ENCODE data around the gene RIMBP2.

The RIMBP2 gene

DNA sequence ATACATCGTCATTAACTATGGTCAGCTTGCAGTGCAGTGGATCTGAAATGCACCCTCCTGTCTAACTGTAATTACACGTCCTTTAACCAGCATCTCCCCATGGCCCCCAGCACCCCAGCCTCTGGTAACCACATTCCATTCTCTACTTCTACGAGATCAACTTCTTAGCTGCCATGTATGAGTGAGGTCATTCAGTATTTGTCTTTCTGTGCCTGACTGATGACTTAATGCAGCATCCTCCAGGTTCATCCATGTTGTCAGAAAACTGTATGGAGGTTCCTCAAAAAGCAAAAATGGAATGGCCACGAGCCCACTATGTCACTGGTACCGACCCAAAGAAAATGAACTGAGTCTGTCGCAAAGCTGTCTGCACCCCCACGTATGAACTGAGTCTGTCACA is 107.3 kb downstream of the RIMBP2 start:
- H3K27ac ChIP-seq: no peak overlapping the region
- TF ChIP-seq, protein P1, sequence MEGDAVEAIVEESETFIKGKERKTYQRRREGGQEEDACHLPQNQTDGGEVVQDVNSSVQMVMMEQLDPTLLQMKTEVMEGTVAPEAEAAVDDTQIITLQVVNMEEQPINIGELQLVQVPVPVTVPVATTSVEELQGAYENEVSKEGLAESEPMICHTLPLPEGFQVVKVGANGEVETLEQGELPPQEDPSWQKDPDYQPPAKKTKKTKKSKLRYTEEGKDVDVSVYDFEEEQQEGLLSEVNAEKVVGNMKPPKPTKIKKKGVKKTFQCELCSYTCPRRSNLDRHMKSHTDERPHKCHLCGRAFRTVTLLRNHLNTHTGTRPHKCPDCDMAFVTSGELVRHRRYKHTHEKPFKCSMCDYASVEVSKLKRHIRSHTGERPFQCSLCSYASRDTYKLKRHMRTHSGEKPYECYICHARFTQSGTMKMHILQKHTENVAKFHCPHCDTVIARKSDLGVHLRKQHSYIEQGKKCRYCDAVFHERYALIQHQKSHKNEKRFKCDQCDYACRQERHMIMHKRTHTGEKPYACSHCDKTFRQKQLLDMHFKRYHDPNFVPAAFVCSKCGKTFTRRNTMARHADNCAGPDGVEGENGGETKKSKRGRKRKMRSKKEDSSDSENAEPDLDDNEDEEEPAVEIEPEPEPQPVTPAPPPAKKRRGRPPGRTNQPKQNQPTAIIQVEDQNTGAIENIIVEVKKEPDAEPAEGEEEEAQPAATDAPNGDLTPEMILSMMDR (IDR thresholded peaks at IDR 0.05): no peak
- no peak for TF ChIP-seq ZFX (IDR thresholded peaks at IDR 0.05; ENCODE audit: borderline replicate concordance)

DNA sequence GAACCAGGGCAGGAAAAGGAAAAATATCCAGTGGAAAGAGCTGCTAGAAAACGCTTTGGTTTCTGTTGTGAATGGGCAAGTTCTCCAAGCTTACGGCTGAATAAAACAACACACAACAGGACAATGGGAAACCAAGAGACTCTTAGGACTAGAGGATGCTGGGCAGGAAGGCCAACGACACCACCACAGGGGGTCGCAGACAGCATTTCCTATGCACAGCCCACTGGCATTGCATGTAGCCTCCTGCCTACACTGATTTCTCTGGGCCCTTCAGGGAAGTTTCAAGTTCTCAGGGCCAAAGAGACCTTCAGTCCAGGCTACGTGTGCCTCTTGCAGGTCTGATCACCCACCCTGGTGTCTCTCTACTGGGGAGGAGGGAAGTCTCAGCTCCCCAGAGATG is 108.0 kb downstream of the RIMBP2 start:
- H3K27ac ChIP-seq: no peak overlapping the region
- no peak for TF ChIP-seq ZFX (IDR thresholded peaks at IDR 0.05; ENCODE audit: borderline replicate concordance)
- TF ChIP-seq, protein P1 (IDR thresholded peaks at IDR 0.05): no peak

DNA sequence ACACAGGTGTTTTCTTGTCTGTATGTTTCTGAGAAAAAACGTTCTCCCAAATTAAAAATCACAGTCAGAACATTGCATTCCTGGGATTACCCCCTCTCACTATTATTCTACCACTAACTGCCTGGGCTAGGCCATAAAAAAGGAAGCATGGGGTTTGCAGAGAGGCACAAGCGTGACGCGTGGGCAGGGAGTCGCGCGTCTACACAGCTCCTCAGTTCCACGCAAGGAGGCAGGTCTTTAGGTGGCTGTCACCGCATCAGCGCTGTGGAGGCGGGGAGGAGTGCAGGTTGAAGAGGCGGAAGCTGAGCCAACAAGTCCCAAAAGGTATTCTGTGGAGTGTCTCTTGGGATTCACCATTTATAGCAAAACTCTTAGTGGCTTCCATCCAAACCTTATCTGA is 109.9 kb downstream of the RIMBP2 start:
- TF ChIP-seq ZFX (IDR thresholded peaks at IDR 0.05; ENCODE audit: borderline replicate concordance): no peak
- TF ChIP-seq, protein P1 (IDR thresholded peaks at IDR 0.05): no peak
- no peak overlapping the region for H3K27ac ChIP-seq

DNA sequence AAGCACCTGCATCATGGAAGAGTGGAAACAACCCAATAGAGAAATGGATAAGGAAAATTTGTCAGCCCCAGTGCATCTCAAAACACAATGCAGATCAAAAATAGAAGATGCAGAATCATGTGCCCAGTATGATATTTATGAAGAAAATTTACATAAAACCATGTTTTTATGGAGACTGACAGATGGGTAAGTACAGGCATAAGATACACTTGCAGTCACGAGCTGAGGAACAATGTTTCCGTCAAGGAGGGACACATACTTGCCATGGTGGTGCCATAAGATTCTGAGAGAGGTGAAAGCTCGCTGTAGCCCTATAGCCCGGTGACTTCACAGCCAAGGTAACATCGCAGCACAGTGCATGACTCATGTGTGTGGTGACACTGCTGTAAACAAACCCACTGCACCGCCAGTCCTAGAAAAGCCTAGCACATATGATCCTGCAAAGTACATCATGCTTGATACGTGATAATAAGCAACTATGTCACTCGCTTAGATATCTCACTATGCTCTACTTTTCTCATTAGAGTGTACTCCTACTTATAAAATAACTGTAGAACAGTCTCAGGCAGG is 112.6 kb downstream of the RIMBP2 start:
- TF ChIP-seq ZFX (IDR thresholded peaks at IDR 0.05; ENCODE audit: borderline replicate concordance): no peak
- TF ChIP-seq, protein P1 (IDR thresholded peaks at IDR 0.05): no peak
- H3K27ac ChIP-seq: no peak overlapping the region

DNA sequence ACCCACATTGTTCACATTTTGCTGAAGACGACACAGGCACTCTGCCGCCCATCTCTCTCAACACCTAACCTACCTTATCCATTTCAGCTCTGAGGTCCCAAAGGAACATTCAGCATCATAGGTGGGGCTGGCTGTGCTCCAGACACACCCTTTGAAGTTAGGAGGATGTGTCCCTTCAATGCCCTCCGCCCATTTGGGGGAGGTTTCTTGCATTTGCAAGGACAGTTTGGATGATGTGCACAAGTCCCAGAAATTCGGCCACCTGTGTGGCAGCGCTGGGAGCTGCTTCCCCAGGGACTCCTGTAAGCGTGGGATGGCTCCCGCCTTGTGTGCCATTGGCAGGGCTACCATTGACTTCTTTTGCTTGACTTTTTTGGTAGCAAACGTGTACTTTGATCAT is 113.8 kb downstream of the RIMBP2 start:
- no peak for TF ChIP-seq ZFX (IDR thresholded peaks at IDR 0.05; ENCODE audit: borderline replicate concordance)
- no peak overlapping the region for H3K27ac ChIP-seq

DNA sequence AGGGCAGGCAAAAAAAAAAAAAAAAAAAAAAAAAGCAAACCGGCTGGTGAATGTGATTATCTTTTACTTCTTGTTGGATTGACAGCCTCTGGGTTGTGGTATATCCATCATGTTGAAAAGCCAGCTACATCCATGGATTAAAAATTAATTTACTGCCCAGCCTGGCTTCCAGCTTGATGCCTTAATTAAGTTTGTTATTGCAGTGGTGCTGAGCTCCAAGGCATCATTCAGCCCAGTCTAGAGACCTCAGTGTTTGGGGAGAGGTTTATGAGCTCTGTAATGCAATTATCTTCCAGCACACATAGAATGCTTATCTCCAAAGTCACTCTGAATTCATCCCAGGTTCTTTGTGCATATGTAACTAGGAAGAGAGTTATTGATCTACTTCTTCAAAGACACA is 114.8 kb downstream of the RIMBP2 start:
- no peak overlapping the region for H3K27ac ChIP-seq
- TF ChIP-seq, protein P1 (IDR thresholded peaks at IDR 0.05): no peak
- TF ChIP-seq ZFX (IDR thresholded peaks at IDR 0.05; ENCODE audit: borderline replicate concordance): no peak

- no peak overlapping the region for H3K27ac ChIP-seq
- TF ChIP-seq, protein P1 (IDR thresholded peaks at IDR 0.05): no peak
- TF ChIP-seq ZFX (IDR thresholded peaks at IDR 0.05; ENCODE audit: borderline replicate concordance): no peak
These were observed 119.9 kb downstream of the RIMBP2 start for GRCh38 chr12:130596241-130596640.

GRCh38 chr12:130595566-130595965 is 120.5 kb downstream of the RIMBP2 start:
- H3K27ac ChIP-seq: no peak overlapping the region
- no peak for TF ChIP-seq ZFX (IDR thresholded peaks at IDR 0.05; ENCODE audit: borderline replicate concordance)
- TF ChIP-seq, protein P1 (IDR thresholded peaks at IDR 0.05): no peak
